IPS-NIHi7 (cell line): ENCODE data around the gene COL6A5.
"Not testable (repeated sequence)": the region's sequence is repeated elsewhere in the genome, so short reads cannot be mapped to it uniquely, and the experiment has no call there.

Source experiments
- DNase-seq: peaks from one replicate; pipeline ENCODE4 v3.0.0; 2012; ENCODE audit warnings: mixed read lengths; ENCODE audit errors: extremely low spot score

COL6A5 gene

DNA sequence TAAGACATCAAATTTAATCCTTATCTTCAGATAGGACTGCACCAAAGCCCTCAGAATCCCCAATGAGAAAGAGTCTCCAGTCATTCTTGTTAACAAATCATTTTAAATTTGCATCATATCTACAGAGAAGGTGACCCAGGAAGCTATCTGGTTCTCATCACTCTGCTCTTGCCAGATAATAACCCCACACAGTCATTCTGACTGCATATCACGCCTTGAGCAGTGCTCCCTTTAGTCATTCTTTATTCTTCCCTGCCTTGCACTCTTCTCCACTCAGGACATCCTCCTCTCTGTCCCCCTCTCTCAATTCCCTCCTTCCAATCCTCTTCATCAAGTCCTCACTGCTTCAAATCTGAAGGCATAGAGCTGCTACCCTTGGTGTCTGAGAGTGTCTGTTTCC, 87.8 kb downstream of the COL6A5 start:
- DNase-seq, result no peak

GRCh38 chr3:130442284-130442683, 96.8 kb downstream of the COL6A5 start:
- peak; percentile 46 for DNase-seq

- DNase-seq, result not testable (repeated sequence)
Measured at GRCh38 chr3:130446840-130447239, 101.4 kb downstream of the COL6A5 start.

- DNase-seq, result not testable (repeated sequence)
Measured at GRCh38 chr3:130448155-130448554, 102.7 kb downstream of the COL6A5 start.

GRCh38 chr3:130456540-130456939, 111.1 kb downstream of the COL6A5 start:
- no peak for DNase-seq

- no peak for DNase-seq
Measured at GRCh38 chr3:130457671-130458070, 112.2 kb downstream of the COL6A5 start.

GRCh38 chr3:130459944-130460343, 114.5 kb downstream of the COL6A5 start:
- DNase-seq, result no peak

- DNase-seq, result no peak
Measured at GRCh38 chr3:130462089-130462488, 116.6 kb downstream of the COL6A5 start.

- DNase-seq, result no peak
Measured at GRCh38 chr3:130463221-130463620, 117.7 kb downstream of the COL6A5 start.

GRCh38 chr3:130465521-130465920, 120.0 kb downstream of the COL6A5 start:
- no peak for DNase-seq

DNA sequence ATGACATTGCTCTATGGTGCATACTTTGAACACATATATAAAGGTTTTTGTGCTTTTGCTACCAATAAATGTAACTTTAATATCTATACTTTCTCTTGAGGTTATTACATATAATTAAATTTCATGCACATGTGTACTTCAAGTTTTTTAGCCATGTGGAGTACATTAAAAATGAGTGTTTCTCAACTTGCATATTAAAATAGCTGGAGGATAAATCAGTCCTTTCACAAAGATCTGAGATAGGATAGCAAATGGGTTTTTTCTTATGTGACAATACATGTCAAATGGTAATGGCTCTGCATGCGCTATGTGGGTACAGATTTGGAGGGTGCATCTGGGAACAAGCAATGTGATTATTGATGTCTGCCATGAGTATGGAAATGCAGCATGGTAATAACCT, 122.8 kb downstream of the COL6A5 start:
- DNase-seq, result no peak

GRCh38 chr3:130470126-130470525, 124.7 kb downstream of the COL6A5 start:
- DNase-seq, result no peak

GRCh38 chr3:130473416-130473815, 127.9 kb downstream of the COL6A5 start:
- DNase-seq, result no peak

DNA sequence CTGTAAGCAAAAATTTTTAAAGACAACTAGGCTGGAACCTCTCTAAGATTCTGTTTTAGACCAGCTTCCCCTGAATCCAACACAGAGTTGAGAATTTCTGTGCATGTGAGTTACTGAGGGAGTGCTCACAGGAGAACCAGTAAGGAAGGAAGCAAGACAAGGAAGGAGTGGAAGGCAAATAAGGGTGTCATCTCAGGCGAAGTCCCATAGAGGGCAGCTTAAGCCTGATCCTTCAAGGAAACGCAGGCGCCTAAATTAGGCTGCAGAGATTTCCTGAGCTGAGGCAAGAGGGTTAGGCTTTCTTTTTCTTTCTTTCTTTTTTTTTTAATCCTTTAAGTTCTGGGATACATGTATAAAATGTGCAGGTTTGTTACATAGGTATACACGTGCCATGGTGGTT, 135.3 kb downstream of the COL6A5 start:
- peak; percentile 81 for DNase-seq

DNA sequence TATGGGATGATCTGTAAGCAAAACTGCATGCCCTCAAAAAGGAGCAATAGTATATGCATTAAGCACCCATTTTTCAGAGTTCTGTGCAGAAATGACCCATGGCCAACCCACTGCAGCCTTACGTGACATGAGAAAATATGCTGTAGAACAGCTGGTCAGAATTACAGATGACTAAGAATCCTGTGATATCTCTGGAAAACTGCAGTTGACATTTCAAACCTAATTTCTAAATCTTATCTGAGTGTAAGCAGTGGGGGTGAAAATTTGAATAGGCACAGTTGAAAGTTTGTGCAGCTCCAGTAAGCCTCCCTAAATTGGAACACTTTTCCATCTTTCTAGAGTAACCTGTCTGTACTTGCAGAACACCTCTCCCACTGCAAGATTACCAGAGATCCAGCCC, 142.8 kb downstream of the COL6A5 start:
- no peak for DNase-seq

GRCh38 chr3:130488769-130489450, 143.4 kb downstream of the COL6A5 start:
- no peak for DNase-seq

DNA sequence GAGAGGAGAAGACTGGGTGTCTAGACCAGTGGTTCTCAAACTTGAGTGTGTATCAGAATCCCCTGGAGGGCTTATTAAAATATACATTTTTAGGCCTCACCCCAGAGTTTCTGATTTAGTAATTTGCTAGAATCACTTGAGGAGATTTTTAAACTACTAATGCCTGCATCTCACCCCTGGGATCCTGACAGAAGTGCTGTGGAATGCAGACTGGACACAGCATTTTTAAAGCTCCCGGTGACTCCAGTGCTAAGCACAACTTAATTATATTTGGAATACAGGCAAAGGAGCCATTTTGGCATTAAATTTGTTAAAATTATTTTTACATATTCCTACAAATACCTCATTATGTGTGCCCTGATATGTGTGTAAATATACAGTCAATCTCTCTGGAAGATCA, 144.8 kb downstream of the COL6A5 start:
- DNase-seq, result no peak

- no peak for DNase-seq
Measured at GRCh38 chr3:130491431-130491830, 146.0 kb downstream of the COL6A5 start.

GRCh38 chr3:130504701-130505100, 159.2 kb downstream of the COL6A5 start:
- no peak for DNase-seq

DNA sequence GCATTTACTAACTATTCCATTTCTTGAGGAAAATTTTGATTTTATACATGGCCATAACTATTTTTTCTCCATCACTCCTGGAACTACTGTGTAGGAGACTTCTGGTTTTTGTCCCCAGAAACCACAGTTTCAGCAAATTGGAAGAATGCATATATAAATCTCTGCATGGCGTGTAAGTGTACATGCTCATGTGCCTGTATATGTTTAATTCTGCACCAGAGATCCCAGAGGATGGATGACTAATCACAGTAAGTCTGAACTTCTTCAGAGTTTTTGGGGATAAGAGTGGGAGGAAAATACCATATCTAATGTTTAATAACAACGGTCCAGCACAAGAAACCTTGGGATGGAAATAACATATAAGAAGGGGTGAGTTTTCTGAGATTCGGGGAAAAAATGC, 160.6 kb downstream of the COL6A5 start:
- no peak for DNase-seq

DNA sequence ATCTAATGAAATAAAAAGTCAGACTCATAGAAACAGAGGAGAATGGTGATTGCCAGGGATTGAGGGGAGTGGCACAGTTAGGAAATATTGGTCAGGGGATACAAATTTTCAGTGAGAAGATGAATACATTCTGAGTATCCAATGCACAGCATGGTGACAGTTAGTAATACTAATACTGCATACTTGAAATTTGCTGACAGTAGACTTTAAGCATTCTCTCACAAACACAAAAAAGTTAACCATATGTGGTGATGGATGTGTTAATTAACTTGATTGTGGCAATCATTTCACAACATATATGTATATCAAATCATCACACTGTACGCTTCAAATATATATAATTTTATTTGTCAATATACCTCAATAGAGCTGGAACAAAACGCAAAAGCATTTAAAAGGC, 162.3 kb downstream of the COL6A5 start:
- no peak for DNase-seq

DNA sequence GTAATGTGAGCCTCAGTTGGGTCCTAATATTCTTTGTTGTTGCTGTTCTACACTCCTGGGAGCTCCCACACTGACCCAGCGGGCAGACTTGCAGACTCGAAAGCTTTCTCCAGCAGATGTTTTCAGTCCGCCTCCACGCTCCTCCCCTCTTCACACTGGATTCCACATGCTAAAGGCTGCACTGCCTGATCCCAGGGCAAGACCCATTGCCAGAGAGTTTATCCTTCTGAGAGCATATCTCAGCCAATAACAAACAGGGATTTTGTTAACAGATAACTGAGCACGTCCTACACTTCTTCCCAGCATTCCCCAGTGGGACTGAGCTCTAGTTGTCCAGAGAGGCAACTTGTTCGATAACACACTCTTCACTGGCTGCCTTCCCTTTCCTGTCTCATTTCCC, 163.5 kb downstream of the COL6A5 start:
- no peak for DNase-seq

- no peak for DNase-seq
Measured at GRCh38 chr3:130514681-130515080, 169.2 kb downstream of the COL6A5 start.

DNA sequence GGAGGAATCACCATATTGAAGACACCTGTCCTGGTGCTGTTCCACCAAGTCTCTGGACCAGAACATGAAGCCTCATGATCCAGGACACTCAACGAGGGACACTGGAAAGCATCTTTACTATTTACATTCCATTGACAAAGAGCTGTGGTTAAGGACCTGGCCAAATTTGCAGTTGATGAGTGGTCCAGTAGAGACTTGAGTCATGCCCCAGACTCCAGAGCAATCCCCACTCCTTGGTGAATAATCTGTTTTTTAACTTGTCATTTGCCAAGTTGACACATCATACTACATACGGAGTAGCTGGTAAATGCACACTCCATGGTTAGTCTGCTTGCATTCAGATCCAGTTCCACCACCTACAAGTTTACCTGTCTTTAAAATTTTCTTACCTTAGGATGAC, 170.3 kb downstream of the COL6A5 start:
- no peak for DNase-seq
